Neural progenitor cell (in vitro differentiated cells): ENCODE data around the gene C17orf50. TPM values are rescaled to one million over a fixed set of nuclear protein-coding genes. Genes with fewer than 3 reads are reported as not detected.

ENCODE experiments used
- DNase-seq: peaks from one replicate; pipeline ENCODE4 v3.0.0-alpha.2; 2016; ENCODE audit warnings: low spot score
- H2AFZ ChIP-seq: fragments of 200-600 bp; sonication (generic); replicated peaks from 2 replicates; pipeline ENCODE4 v1.6.1; 2016; ENCODE audit warnings: antibody characterized with exemption
- H3F3A ChIP-seq: fragments of 200-600 bp; sonication (generic); 2 replicates; pipeline ENCODE4 v1.6.1; 2016; ENCODE audit warnings: antibody characterized with exemption, low read depth
- H3K27ac ChIP-seq: fragments of 200-600 bp; sonication (generic); 2 replicates; pipeline ENCODE4 v1.5.1; 2016; ENCODE audit warnings: mild to moderate bottlenecking
- H3K27me3 ChIP-seq: fragments of 200-600 bp; sonication (generic); 2 replicates; pipeline ENCODE4 v1.6.1; 2016; ENCODE audit warnings: mild to moderate bottlenecking, moderate library complexity
- H3K36me3 ChIP-seq: fragments of 200-600 bp; sonication (generic); 2 replicates; pipeline ENCODE4 v1.5.1; 2016
- H3K4me1 ChIP-seq: fragments of 200-600 bp; sonication (generic); 2 replicates; pipeline ENCODE4 v1.6.1; 2016; ENCODE audit warnings: mixed run types
- H3K4me2 ChIP-seq: fragments of 200-600 bp; sonication (generic); 2 replicates; pipeline ENCODE4 v1.6.1; 2016
- H3K4me3 ChIP-seq: fragments of 200-600 bp; sonication (generic); 2 replicates; pipeline ENCODE4 v1.5.1; 2016
- H3K79me2 ChIP-seq: fragments of 200-600 bp; sonication (generic); 2 replicates; pipeline ENCODE4 v1.6.1; 2016; ENCODE audit warnings: low read depth
- H3K9ac ChIP-seq: fragments of 200-600 bp; sonication (generic); 2 replicates; pipeline ENCODE4 v1.6.1; 2016
- H3K9me3 ChIP-seq: fragments of 200-600 bp; sonication (generic); 2 replicates; pipeline ENCODE4 v1.5.1; 2016; ENCODE audit warnings: low read depth
- H4K20me1 ChIP-seq: fragments of 200-600 bp; sonication (generic); 2 replicates; pipeline ENCODE4 v1.6.1; 2016; ENCODE audit warnings: low read depth
- H3K27ac Mint-ChIP-seq: 3 replicates; pipeline ENCODE4 v1.8.0; 2021; ENCODE audit warnings: mixed read lengths
- H3K27me3 Mint-ChIP-seq: 2 replicates; pipeline ENCODE4 v1.8.0; 2022; ENCODE audit warnings: low read depth, mild to moderate bottlenecking, inconsistent platforms, moderate library complexity, mixed read lengths; ENCODE audit not compliant: insufficient read depth
- H3K36me3 Mint-ChIP-seq: 3 replicates; pipeline ENCODE4 v1.8.0; 2021; ENCODE audit warnings: mixed read lengths
- H3K4me1 Mint-ChIP-seq: 3 replicates; pipeline ENCODE4 v1.8.0; 2021; ENCODE audit warnings: mixed read lengths
- H3K4me3 Mint-ChIP-seq: 3 replicates; pipeline ENCODE4 v1.8.0; 2021; ENCODE audit warnings: mild to moderate bottlenecking, moderate library complexity, mixed read lengths
- H3K9me3 Mint-ChIP-seq: 3 replicates; pipeline ENCODE4 v1.8.0; 2020; ENCODE audit warnings: mixed read lengths
- CTCF ChIP-seq: fragments of 200-600 bp; sonication (generic); IDR thresholded peaks from 2 replicates; pipeline ENCODE4 v1.5.1; 2017; ENCODE audit warnings: antibody characterized with exemption, mild to moderate bottlenecking
- EZH2 ChIP-seq: fragments of 200-600 bp; sonication (generic); IDR thresholded peaks from 2 replicates; pipeline ENCODE4 v1.6.1; 2017; ENCODE audit warnings: antibody characterized with exemption, mild to moderate bottlenecking, moderate library complexity
- EZH2phosphoT487 ChIP-seq: fragments of 200-600 bp; sonication (generic); IDR thresholded peaks from 2 replicates; pipeline ENCODE4 v1.6.1; 2017; ENCODE audit warnings: antibody characterized with exemption
- total RNA-seq: library from RNA; depleted of rRNA; stranded (reverse); fragments of >200 nt; gene quantifications from 2 replicates; pipeline ENCODE4 v1.2.3, GENCODE V29; 2015; ENCODE audit warnings: low replicate concordance

Gene C17orf50
- total RNA-seq, 1 donor from 2014 or later = not detected

DNA sequence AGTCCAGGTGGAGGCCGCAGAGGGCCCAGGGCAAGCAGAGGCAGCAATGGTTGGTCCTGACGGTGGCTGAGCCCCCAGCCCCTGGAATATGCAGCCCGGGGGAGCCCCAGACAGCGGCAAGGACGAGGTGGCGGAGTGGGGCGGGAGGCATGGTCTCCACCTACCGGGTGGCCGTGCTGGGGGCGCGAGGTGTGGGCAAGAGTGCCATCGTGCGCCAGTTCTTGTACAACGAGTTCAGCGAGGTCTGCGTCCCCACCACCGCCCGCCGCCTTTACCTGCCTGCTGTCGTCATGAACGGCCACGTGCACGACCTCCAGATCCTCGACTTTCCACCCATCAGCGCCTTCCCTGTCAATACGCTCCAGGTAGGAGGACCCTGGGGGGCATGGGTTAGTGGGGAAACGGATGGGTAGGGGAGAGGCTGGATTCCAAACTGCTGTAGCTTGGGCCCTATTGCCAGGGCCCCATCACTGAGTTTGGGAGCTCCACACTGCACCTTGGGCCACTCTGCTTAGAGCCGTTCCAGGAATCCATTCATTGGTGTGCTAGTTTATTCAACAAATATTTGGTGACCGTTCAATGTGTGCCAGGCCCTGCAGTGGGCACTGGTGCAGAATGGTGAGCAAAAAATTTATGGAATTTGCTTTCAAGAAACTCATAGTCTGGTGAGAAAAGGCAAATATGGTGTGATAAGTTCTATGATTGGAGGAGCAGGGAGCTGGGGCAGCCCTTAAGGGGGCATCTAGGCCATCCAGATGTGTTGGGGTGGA, 25.5 kb upstream of the C17orf50 start:
- Histone ChIP-seq H3K4me3 (no peak overlapping the region), H2AFZ (no peak overlapping the region), H3K4me2 (no peak overlapping the region), H3K9me3 (no peaks in the 10 kb centered on the region), H3F3A (no peaks in the 10 kb centered on the region), H3K27me3 (peaks cover 49% of the 10 kb centered on the region), H4K20me1 (peaks cover 27% of the 10 kb centered on the region), H3K27ac (no peak overlapping the region), H3K4me1 (peaks cover 10% of the 10 kb centered on the region), H3K9ac (no peak overlapping the region), H3K79me2 (no peaks in the 10 kb centered on the region), H3K36me3 (no peaks in the 10 kb centered on the region)
- peaks cover 9% of the 10 kb centered on the region for H3K27me3 Mint-ChIP-seq
- no peak overlapping the region for H3K27ac Mint-ChIP-seq
- H3K9me3 Mint-ChIP-seq = no peaks in the 10 kb centered on the region
- peaks cover 21% of the 10 kb centered on the region for H3K4me1 Mint-ChIP-seq
- TF ChIP-seq CTCF = no peak
- no peak for DNase-seq
- H3K4me3 Mint-ChIP-seq = no peak overlapping the region
- H3K36me3 Mint-ChIP-seq = peaks cover 6% of the 10 kb centered on the region

DNA sequence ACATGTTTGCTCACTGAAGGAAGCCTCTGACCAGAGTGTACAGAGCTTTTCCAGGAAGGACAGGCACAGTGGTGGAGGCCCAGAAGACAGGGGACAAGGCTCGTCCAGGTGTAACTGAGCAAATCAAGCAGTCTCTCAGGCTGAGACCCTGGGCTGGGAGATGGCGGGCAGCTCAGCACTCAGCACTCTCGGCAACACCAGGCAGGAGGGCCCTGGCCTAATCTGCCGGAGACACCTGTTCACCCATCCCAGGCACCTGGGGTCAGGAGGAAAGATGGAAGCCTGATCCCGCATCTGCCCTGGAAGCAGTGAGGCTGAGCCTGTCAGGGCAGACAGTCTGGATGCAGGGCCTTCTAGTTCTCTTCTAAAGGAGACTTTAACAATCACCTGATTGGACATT, 24.5 kb upstream of the C17orf50 start:
- H3K4me3 ChIP-seq = no peak overlapping the region
- no peak overlapping the region for H2AFZ ChIP-seq
- TF ChIP-seq EZH2phosphoT487 (no peak), CTCF (no peak), EZH2 (no peak)
- peaks cover 31% of the 10 kb centered on the region for H4K20me1 ChIP-seq
- H3K27ac ChIP-seq = no peak overlapping the region
- Mint-ChIP-seq H3K27ac (no peak overlapping the region), H3K4me1 (peaks cover 15% of the 10 kb centered on the region), H3K36me3 (peaks cover 6% of the 10 kb centered on the region), H3K9me3 (no peaks in the 10 kb centered on the region), H3K27me3 (peaks cover 13% of the 10 kb centered on the region), H3K4me3 (no peak overlapping the region)
- H3F3A ChIP-seq = no peaks in the 10 kb centered on the region
- H3K36me3 ChIP-seq = no peaks in the 10 kb centered on the region
- no peak overlapping the region for H3K4me2 ChIP-seq
- H3K79me2 ChIP-seq = no peaks in the 10 kb centered on the region
- H3K27me3 ChIP-seq = peaks cover 50% of the 10 kb centered on the region
- peaks cover 6% of the 10 kb centered on the region for H3K4me1 ChIP-seq
- no peaks in the 10 kb centered on the region for H3K9me3 ChIP-seq
- H3K9ac ChIP-seq = no peak overlapping the region
- DNase-seq = no peak

DNA sequence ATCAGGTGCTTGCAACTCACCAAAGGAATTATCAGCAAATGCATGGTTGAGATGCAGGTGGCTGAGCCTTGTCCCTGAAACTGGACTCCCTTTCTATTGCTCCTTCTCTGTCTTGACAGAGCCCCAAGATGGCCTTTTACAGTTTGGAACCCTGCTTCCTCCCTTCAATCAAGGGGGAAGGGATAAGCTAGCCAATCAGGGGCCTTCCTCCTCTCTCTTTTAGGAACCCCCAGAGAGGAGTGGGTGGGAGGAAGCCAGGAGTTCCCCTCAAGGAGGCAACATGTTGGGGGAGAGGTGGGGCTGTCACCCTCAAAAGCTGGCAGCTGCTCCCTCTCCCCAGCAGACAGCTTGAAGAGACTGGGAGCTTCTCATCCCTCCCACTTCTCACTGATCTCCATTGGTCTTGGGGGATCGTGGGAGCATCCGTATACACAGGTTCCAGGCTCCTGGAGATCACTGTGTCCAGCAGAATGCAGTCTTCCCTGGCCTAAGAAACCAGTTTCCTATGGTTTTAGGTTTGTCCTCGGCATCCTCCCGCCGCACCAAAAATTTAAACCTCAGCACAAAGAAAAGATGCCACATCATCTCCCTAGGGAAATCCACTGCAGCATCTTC, 22.1 kb upstream of the C17orf50 start:
- Mint-ChIP-seq H3K27ac (no peak overlapping the region), H3K9me3 (no peaks in the 10 kb centered on the region), H3K36me3 (peaks cover 6% of the 10 kb centered on the region), H3K4me3 (no peak overlapping the region), H3K27me3 (peaks cover 19% of the 10 kb centered on the region), H3K4me1 (peaks cover 9% of the 10 kb centered on the region)
- no peaks in the 10 kb centered on the region for H3F3A ChIP-seq
- H3K9me3 ChIP-seq = no peaks in the 10 kb centered on the region
- peaks cover 59% of the 10 kb centered on the region for H3K27me3 ChIP-seq
- no peaks in the 10 kb centered on the region for H3K4me1 ChIP-seq
- no peak overlapping the region for H3K4me2 ChIP-seq
- no peak overlapping the region for H3K9ac ChIP-seq
- no peaks in the 10 kb centered on the region for H3K79me2 ChIP-seq
- no peaks in the 10 kb centered on the region for H3K36me3 ChIP-seq
- H4K20me1 ChIP-seq = peaks cover 22% of the 10 kb centered on the region
- no peak overlapping the region for H3K27ac ChIP-seq
- H3K4me3 ChIP-seq = no peak overlapping the region
- TF ChIP-seq EZH2phosphoT487 (no peak), EZH2 (no peak), CTCF (no peak)
- H2AFZ ChIP-seq = no peak overlapping the region
- DNase-seq = no peak
